KMS-11 (cell line): Measurements from ENCODE around the gene FSHB.

Source experiments
- H2AFZ ChIP-seq: fragments of 200-600 bp; sonication (generic); 2 replicates; pipeline ENCODE4 v1.6.1; 2016; ENCODE audit warnings: antibody characterized with exemption, mixed run types, low read depth
- H3K27ac ChIP-seq: fragments of 200-600 bp; sonication (generic); 2 replicates; pipeline ENCODE4 v1.6.1; 2016; ENCODE audit warnings: mild to moderate bottlenecking, mixed run types
- H3K27me3 ChIP-seq: fragments of 200-600 bp; sonication (generic); 2 replicates; pipeline ENCODE4 v1.6.1; 2017; ENCODE audit warnings: mild to moderate bottlenecking, low read depth, mixed run types, moderate library complexity; ENCODE audit not compliant: insufficient read depth
- H3K36me3 ChIP-seq: fragments of 200-600 bp; sonication (generic); 2 replicates; pipeline ENCODE4 v1.6.1; 2017; ENCODE audit warnings: mild to moderate bottlenecking, mixed run types; ENCODE audit not compliant: insufficient read depth
- H3K4me1 ChIP-seq: fragments of 200-600 bp; sonication (generic); 2 replicates; pipeline ENCODE4 v1.6.1; 2016; ENCODE audit warnings: mild to moderate bottlenecking, low read depth, mixed run types; ENCODE audit not compliant: poor library complexity, severe bottlenecking
- H3K4me2 ChIP-seq: fragments of 200-600 bp; sonication (generic); 2 replicates; pipeline ENCODE4 v1.7.0; 2016; ENCODE audit warnings: mild to moderate bottlenecking, mixed run types
- H3K4me3 ChIP-seq: fragments of 200-600 bp; sonication (generic); IDR thresholded peaks from 2 replicates; pipeline ENCODE4 v1.6.1; 2017; ENCODE audit warnings: low read depth, low read length, mixed read lengths; ENCODE audit not compliant: insufficient read depth
- H3K79me2 ChIP-seq: fragments of 200-600 bp; sonication (generic); 2 replicates; pipeline ENCODE4 v1.6.1; 2016; ENCODE audit warnings: low read depth, mixed run types; ENCODE audit not compliant: insufficient read depth
- H3K9ac ChIP-seq: fragments of 200-600 bp; sonication (generic); 2 replicates; pipeline ENCODE4 v1.6.1; 2016; ENCODE audit warnings: mild to moderate bottlenecking, mixed run types
- H4K20me1 ChIP-seq: fragments of 200-600 bp; sonication (generic); 2 replicates; pipeline ENCODE4 v1.6.1; 2016; ENCODE audit warnings: mild to moderate bottlenecking, mixed run types; ENCODE audit not compliant: insufficient read depth
- CTCF ChIP-seq: fragments of 200-600 bp; sonication (generic); conservative IDR thresholded peaks from 2 replicates; pipeline ENCODE4 v1.6.1; 2017; ENCODE audit warnings: low read depth, mild to moderate bottlenecking, antibody characterized with exemption, low read length, moderate library complexity, mixed read lengths

The FSHB gene

DNA sequence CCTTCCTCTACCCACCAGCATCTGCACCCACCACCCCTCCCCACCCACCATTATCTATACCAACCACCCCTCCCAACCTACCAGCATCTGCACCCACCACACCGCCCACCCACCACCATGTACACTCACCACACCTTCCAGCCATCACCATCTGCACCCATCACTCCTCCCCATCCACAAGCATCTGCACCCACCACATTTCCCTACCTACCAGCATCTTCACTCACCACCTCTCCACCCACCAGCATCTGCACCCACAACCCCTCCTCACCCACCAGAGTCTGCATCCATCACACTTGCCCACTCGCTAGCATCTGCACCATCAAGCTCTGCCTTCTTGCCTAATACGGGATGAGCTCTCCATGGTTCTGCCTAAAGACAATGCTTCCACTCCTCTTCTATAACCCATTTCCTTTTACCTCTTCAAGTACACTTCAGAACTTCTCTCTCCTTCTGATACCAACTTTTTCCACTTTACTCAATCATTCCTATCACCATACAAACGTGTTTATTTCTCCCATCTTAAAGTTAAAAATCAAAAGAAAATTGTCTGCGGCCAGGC is 2.4 kb upstream of the FSHB start:
- Histone ChIP-seq H3K9ac (no peak overlapping the region), H3K27ac (no peak overlapping the region)
- no peak for TF ChIP-seq CTCF

DNA sequence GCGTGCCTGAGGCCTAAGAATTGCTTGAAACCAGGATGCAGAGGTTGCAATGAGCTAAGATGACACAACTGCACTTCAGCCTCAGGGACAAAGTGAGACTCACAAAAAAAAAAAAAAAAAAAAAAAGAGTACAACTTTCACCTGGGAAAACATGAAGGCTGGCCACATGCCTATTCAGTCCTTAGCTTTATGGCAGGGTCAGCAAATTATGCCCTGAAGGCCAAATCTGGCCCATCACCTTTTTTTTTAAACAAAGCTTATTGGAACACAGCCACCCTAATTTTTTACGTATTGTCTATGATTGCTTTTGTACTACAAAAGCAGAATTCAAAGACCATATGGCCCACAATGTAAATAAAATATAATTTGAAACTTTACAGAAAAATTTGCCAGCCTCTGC is 8.2 kb downstream of the FSHB start:
- H3K79me2 ChIP-seq: no peaks in the 10 kb centered on the region
- H3K9ac ChIP-seq: no peak overlapping the region
- H3K27me3 ChIP-seq: no peaks in the 10 kb centered on the region
- H4K20me1 ChIP-seq: no peaks in the 10 kb centered on the region
- H3K4me1 ChIP-seq: no peaks in the 10 kb centered on the region
- no peak overlapping the region for H3K4me3 ChIP-seq
- no peak overlapping the region for H3K27ac ChIP-seq
- H2AFZ ChIP-seq: no peak overlapping the region
- no peak for TF ChIP-seq CTCF
- H3K36me3 ChIP-seq: no peaks in the 10 kb centered on the region
- no peak overlapping the region for H3K4me2 ChIP-seq

More for the DNA sequence above, 2.4 kb upstream of the FSHB start:
- Histone ChIP-seq H3K79me2 (no peaks in the 10 kb centered on the region), H2AFZ (no peak overlapping the region), H3K4me2 (no peak overlapping the region), H3K4me1 (no peaks in the 10 kb centered on the region), H3K36me3 (no peaks in the 10 kb centered on the region), H3K4me3 (no peak overlapping the region), H4K20me1 (no peaks in the 10 kb centered on the region), H3K27me3 (no peaks in the 10 kb centered on the region)

- H3K36me3 ChIP-seq: no peaks in the 10 kb centered on the region
- H3K27me3 ChIP-seq: no peaks in the 10 kb centered on the region
- H3K27ac ChIP-seq: no peak overlapping the region
- H3K4me2 ChIP-seq: no peak overlapping the region
- TF ChIP-seq CTCF: no peak
- no peak overlapping the region for H3K4me3 ChIP-seq
- H3K9ac ChIP-seq: no peak overlapping the region
- H2AFZ ChIP-seq: no peak overlapping the region
- H4K20me1 ChIP-seq: no peaks in the 10 kb centered on the region
- no peaks in the 10 kb centered on the region for H3K4me1 ChIP-seq
- no peaks in the 10 kb centered on the region for H3K79me2 ChIP-seq
Measured at GRCh38 chr11:30244265-30244664, 13.5 kb downstream of the FSHB start.

DNA sequence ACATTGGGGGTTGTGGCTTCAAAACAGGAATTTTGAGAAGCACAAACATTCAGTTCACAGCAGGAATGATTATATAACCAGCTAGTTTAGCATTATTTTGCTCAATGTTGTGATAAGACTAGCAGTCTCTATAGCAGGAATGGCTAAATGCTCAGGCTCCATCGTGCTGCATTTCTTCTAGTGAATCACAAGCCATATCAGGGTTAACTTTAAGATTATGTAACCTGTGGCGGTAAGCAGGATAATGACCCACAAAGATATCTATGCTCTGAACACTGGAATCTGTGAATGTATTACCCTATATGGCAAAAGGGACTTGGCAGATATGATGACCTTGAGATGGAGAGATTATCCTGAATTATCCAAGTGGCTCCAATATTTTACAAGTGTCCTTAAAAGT is 14.8 kb downstream of the FSHB start:
- H3K27ac ChIP-seq: no peak overlapping the region
- H2AFZ ChIP-seq: no peak overlapping the region
- no peaks in the 10 kb centered on the region for H3K27me3 ChIP-seq
- H3K4me3 ChIP-seq: no peak overlapping the region
- no peak overlapping the region for H3K4me2 ChIP-seq
- no peak overlapping the region for H3K9ac ChIP-seq
- H3K36me3 ChIP-seq: no peaks in the 10 kb centered on the region
- no peaks in the 10 kb centered on the region for H3K4me1 ChIP-seq
- no peaks in the 10 kb centered on the region for H4K20me1 ChIP-seq
- TF ChIP-seq CTCF: no peak
- no peaks in the 10 kb centered on the region for H3K79me2 ChIP-seq
